Muscle layer of duodenum (tissue), 2 donors: ENCODE measurements around the gene PCDHB9.
A peak's percentile ranks its signal among the peaks of the same experiment; 100 is the strongest.
"Not testable (repeated sequence)": the region's sequence is repeated elsewhere in the genome, so short reads cannot be mapped to it uniquely, and the experiment has no call there.

ENCODE experiments used
- H3K27ac ChIP-seq: one replicate; pipeline ENCODE4 v1.7.0; 2013; ENCODE audit warnings: mild to moderate bottlenecking, low read length
- H3K27me3 ChIP-seq: one replicate; pipeline ENCODE4 v1.7.0; 2013; ENCODE audit warnings: low read depth, mild to moderate bottlenecking, control low read depth, low read length
- H3K36me3 ChIP-seq, 2 donors: one replicate each; pipeline ENCODE4 v1.7.0; 2013; ENCODE audit warnings: low read length in 2 of 2, control low read depth in 1 of 2, mild to moderate bottlenecking in 1 of 2; ENCODE audit not compliant: insufficient read depth in 2 of 2, control insufficient read depth in 1 of 2
- H3K4me1 ChIP-seq, 2 donors: one replicate each; pipeline ENCODE4 v1.7.0; 2013; ENCODE audit warnings: low read length in 2 of 2, mild to moderate bottlenecking in 2 of 2, control low read depth in 1 of 2, moderate library complexity in 1 of 2; ENCODE audit not compliant: insufficient read depth in 2 of 2, control insufficient read depth in 1 of 2
- H3K4me3 ChIP-seq, 2 donors: one replicate each; pipeline ENCODE4 v1.7.0; 2013; ENCODE audit warnings: low read length in 2 of 2, low read depth in 1 of 2, mild to moderate bottlenecking in 1 of 2
- H3K9me3 ChIP-seq, 2 donors: one replicate each; pipeline ENCODE4 v1.7.0; 2013; ENCODE audit warnings: low read length in 2 of 2, control low read depth in 1 of 2, mild to moderate bottlenecking in 1 of 2; ENCODE audit not compliant: control insufficient read depth in 1 of 2
- donor health status: healthy.

PCDHB9 gene

DNA sequence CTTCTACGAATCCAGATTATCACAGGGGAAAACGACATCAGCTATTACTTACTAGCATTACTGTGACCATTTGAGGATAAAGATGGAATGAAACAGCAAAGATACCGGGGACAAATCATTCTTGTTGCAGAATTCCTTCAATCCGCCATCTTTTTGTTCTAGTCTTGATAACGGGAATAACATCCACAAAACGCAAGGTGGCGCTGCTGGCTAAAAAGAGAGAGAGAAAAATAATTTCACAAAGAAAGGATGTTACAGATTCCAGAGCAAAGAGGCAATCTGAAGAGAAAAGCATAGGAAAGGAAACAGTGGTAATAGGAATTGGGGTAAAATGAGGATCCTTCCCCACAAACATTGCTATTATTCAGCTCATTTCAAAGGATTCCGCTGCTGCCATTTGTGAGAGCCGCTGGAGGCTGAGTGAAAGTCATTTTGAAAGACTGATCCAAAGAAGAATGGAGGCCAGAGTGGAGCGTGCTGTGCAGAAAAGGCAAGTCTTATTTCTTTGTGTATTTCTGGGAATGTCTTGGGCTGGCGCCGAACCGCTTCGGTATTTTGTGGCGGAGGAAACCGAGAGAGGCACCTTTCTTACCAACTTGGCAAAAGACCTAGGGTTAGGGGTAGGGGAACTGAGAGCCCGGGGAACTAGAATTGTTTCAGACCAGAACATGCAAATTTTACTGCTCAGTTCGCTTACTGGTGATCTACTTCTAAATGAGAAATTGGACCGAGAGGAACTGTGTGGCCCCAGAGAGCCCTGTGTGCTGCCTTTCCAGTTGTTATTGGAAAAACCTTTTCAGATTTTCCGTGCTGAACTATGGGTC is 14.4 kb upstream of the PCDHB9 start, which contains the start of gene PCDHB7:
Gene PCDHB7, plus strand, starts transcription at position 264 of the 824 bp plus-strand sequence. Its CDS starts 192 bp downstream, at position 456.
- Histone ChIP-seq H3K4me3 (peak within 1 kb of the TSS; percentile 28 to 39), H3K27me3 (no peaks in the 10 kb centered on the region), H3K27ac (no peak within 1 kb of the TSS), H3K9me3 (peaks cover 40 to 59% of the 10 kb centered on the region in 2 donors), H3K36me3 (no peaks in the 10 kb centered on the region), H3K4me1 (no peaks in the 10 kb centered on the region)

DNA sequence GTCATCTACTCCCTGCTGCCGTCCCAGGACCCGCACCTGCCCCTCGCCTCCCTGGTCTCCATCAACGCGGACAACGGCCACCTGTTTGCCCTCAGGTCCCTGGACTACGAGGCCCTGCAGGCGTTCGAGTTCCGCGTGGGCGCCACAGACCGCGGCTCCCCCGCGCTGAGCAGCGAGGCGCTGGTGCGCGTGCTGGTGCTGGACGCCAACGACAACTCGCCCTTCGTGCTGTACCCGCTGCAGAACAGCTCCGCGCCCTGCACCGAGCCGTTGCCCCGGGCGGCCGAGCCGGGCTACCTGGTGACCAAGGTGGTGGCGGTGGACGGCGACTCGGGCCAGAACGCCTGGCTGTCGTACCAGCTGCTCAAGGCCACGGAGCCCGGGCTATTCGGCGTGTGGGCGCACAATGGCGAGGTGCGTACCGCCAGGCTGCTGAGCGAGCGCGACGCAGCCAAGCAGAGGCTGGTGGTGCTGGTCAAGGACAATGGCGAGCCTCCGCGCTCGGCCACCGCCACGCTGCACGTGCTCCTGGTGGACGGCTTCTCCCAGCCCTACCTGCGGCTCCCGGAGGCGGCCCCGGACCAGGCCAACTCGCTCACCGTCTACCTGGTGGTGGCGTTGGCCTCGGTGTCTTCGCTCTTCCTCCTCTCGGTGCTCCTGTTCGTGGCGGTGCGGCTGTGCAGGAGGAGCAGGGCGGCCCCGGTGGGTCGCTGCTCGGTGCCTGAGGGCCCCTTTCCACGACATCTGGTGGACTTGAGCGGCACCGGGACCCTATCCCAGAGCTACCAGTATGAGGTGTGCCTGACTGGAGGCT is 12.5 kb upstream of the PCDHB9 start:
- not testable (repeated sequence) for H3K36me3 ChIP-seq, H3K4me1 ChIP-seq, H3K27me3 ChIP-seq, H3K27ac ChIP-seq
- H3K4me3 ChIP-seq, result peak overlapping the region in 1 of 2 donors; percentile 41
- peaks cover 43 to 65% of the 10 kb centered on the region in 2 donors for H3K9me3 ChIP-seq

DNA sequence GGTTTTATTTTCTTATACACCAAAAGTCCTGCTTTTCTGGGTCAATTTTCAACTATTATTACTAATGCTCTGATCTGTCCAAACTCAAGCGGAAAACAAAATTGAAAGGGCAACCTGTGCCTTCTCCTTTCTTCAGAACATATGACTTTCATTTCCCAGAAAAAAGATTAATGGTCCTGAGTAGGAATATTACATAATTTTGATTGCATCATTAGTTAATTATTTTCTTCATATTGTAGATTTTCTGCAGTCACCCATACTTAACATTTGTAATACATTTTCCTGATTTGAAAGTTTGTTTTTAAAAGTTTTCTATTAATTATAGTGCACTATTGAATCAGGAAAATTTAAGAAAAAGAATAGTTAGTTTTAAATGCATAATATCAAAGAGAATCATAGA is 11.0 kb upstream of the PCDHB9 start:
- Histone ChIP-seq H3K36me3 (no peaks in the 10 kb centered on the region), H3K27ac (no peak overlapping the region), H3K4me1 (no peaks in the 10 kb centered on the region), H3K9me3 (peaks cover 43 to 68% of the 10 kb centered on the region in 2 donors), H3K27me3 (no peaks in the 10 kb centered on the region), H3K4me3 (no peak overlapping the region)

- H3K9me3 ChIP-seq, result peaks cover 43 to 66% of the 10 kb centered on the region in 2 donors
- peak within 1 kb of the TSS in 1 of 2 donors; percentile 17 for H3K4me3 ChIP-seq
- H3K27ac ChIP-seq, H3K4me1 ChIP-seq, H3K36me3 ChIP-seq, H3K27me3 ChIP-seq: not testable (repeated sequence)
Measured at GRCh38 chr5:141177577-141178191, 9.3 kb upstream of the PCDHB9 start, which contains the start of gene PCDHB8. TSS of gene PCDHB8 (plus strand) at chr5:141177790. CDS start at chr5:141178035, 245 bp downstream.

DNA sequence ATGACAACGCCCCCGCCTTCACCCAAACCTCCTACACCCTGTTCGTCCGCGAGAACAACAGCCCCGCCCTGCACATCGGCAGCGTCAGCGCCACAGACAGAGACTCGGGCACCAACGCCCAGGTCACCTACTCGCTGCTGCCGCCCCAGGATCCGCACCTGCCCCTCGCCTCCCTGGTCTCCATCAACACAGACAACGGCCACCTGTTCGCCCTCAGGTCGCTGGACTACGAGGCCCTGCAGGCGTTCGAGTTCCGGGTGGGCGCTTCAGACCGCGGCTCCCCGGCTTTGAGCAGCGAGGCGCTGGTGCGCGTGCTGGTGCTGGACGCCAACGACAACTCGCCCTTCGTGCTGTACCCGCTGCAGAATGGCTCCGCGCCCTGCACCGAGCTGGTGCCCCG is 7.6 kb upstream of the PCDHB9 start:
- Histone ChIP-seq H3K4me3 (peak overlapping the region in 1 of 2 donors; percentile 2), H3K9me3 (peaks cover 43 to 63% of the 10 kb centered on the region in 2 donors)
- H3K36me3 ChIP-seq, H3K4me1 ChIP-seq, H3K27ac ChIP-seq, H3K27me3 ChIP-seq: not testable (repeated sequence)

DNA sequence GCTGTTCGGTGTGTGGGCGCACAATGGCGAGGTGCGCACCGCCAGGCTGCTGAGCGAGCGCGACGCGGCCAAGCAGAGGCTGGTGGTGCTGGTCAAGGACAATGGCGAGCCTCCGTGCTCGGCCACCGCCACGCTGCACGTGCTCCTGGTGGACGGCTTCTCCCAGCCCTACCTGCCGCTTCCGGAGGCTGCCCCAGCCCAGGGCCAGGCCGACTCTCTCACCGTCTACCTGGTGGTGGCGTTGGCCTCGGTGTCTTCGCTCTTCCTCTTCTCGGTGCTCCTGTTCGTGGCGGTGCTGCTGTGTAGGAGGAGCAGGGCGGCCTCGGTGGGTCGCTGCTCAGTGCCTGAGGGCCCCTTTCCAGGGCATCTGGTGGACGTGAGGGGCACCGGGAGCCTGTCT is 7.1 kb upstream of the PCDHB9 start:
- peaks cover 42 to 63% of the 10 kb centered on the region in 2 donors for H3K9me3 ChIP-seq
- H3K36me3 ChIP-seq, result not testable (repeated sequence)

DNA sequence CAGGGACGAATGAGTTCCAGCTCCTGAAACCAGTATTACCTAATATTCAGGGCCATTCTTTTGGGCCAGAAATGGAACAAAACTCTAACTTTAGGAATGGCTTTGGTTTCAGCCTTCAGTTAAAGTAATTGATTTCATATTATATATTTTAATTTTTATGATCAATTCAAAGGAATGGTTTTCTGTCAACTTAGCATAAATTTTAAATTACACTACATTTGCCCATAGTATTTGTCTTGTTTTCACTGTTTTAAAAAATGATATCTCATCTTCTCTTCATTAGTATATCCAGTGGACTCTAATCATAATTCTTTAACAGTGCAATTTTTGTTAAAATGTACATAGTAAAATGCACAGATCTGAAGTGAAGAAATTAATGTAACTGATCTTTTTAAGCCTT is 6.6 kb upstream of the PCDHB9 start:
- Histone ChIP-seq H3K9me3 (peaks cover 37 to 60% of the 10 kb centered on the region in 2 donors), H3K4me3 (peak overlapping the region in 1 of 2 donors; percentile 20), H3K27ac (no peak overlapping the region), H3K36me3 (no peaks in the 10 kb centered on the region), H3K27me3 (no peaks in the 10 kb centered on the region), H3K4me1 (no peaks in the 10 kb centered on the region)

More for the DNA sequence above, 7.1 kb upstream of the PCDHB9 start:
- H3K4me3 ChIP-seq, result peak overlapping the region in 1 of 2 donors; percentile 20
- not testable (repeated sequence) for H3K27me3 ChIP-seq, H3K4me1 ChIP-seq, H3K27ac ChIP-seq

DNA sequence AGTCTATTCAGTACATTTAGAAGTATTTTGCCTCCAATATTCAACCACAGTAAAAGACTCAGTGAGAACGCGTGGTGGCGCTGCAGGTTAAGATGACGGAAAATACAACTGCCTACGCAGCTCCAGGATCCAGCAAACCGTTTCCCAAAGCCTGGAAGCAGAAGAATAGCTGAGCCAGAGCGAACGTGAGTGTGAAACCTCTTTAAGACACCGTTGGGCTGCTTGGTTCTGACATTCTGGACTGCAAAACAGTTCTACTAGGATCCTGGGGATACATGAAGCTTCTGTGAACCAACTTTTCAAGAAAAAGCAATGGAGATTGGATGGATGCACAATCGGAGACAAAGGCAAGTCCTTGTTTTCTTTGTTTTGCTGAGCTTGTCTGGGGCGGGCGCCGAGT is 4.7 kb upstream of the PCDHB9 start, which contains the start of gene PCDHB16:
Gene PCDHB16, plus strand, starts transcription at position 140 of the 400 bp plus-strand sequence. Its CDS starts 173 bp downstream, at position 313.
- H3K4me1 ChIP-seq, result no peaks in the 10 kb centered on the region
- H3K27ac ChIP-seq, result no peak within 1 kb of the TSS
- H3K4me3 ChIP-seq, result peak within 1 kb of the TSS; percentile 49 to 64
- no peaks in the 10 kb centered on the region for H3K36me3 ChIP-seq
- H3K27me3 ChIP-seq, result no peaks in the 10 kb centered on the region
- peaks cover 31 to 56% of the 10 kb centered on the region in 2 donors for H3K9me3 ChIP-seq

- H3K27me3 ChIP-seq, result not testable (repeated sequence)
- Histone ChIP-seq H3K4me3 (peak overlapping the region in 1 of 2 donors; percentile 64), H3K9me3 (peaks cover 17 to 55% of the 10 kb centered on the region in 2 donors)
Measured at GRCh38 chr5:141184117-141184855, 2.7 kb upstream of the PCDHB9 start.

GRCh38 chr5:141188682-141189081 is 1.7 kb downstream of the PCDHB9 start:
- Histone ChIP-seq H3K4me3 (peak overlapping the region in 1 of 2 donors; percentile 44), H3K9me3 (peaks cover 18 to 64% of the 10 kb centered on the region in 2 donors)
- H3K36me3 ChIP-seq, H3K27me3 ChIP-seq, H3K27ac ChIP-seq, H3K4me1 ChIP-seq: not testable (repeated sequence)

More at GRCh38 chr5:141184117-141184855, 2.7 kb upstream of the PCDHB9 start:
- H3K36me3 ChIP-seq, H3K27ac ChIP-seq, H3K4me1 ChIP-seq: not testable (repeated sequence)
